Type B pancreatic cell (in vitro differentiated cells): Measurements from ENCODE around the gene SIAH3. TPM values are rescaled to one million over a fixed set of nuclear protein-coding genes. Genes with fewer than 3 reads are reported as not detected.

ENCODE experiments used
- DNase-seq: peaks from one replicate; pipeline ENCODE4 v3.0.0; 2021; ENCODE audit warnings: mixed read lengths; ENCODE audit not compliant: unreplicated experiment; ENCODE audit errors: extremely low spot score
- H3K27ac Mint-ChIP-seq: 2 replicates; pipeline ENCODE4 v1.8.0; 2021; ENCODE audit warnings: mild to moderate bottlenecking, mixed read lengths
- H3K27me3 Mint-ChIP-seq: 2 replicates; pipeline ENCODE4 v1.8.0; 2021; ENCODE audit warnings: mixed read lengths
- H3K36me3 Mint-ChIP-seq: 2 replicates; pipeline ENCODE4 v1.8.0; 2021; ENCODE audit warnings: mixed read lengths
- H3K4me1 Mint-ChIP-seq: one replicate; pipeline ENCODE4 v1.8.0; 2021; ENCODE audit warnings: mixed read lengths; ENCODE audit not compliant: unreplicated experiment
- H3K4me3 Mint-ChIP-seq: 2 replicates; pipeline ENCODE4 v1.8.0; 2021; ENCODE audit warnings: mild to moderate bottlenecking, mixed read lengths
- H3K9me3 Mint-ChIP-seq: 2 replicates; pipeline ENCODE4 v1.8.0; 2021; ENCODE audit warnings: mixed read lengths
- total RNA-seq: library from RNA; stranded (reverse); gene quantifications from 2 replicates; pipeline ENCODE4 v1.2.1, GENCODE V29; 2021; ENCODE audit warnings: low replicate concordance
- TF ChIP-seq, protein P1 (sequence below): fragments of 200-600 bp; sonication (generic); conservative IDR thresholded peaks from 2 replicates; pipeline ENCODE4 v1.5.0; 2021; ENCODE audit warnings: antibody characterized with exemption, mild to moderate bottlenecking

Gene SIAH3
- total RNA-seq, 1 donor from 2014 or later: 0.53 TPM

DNA sequence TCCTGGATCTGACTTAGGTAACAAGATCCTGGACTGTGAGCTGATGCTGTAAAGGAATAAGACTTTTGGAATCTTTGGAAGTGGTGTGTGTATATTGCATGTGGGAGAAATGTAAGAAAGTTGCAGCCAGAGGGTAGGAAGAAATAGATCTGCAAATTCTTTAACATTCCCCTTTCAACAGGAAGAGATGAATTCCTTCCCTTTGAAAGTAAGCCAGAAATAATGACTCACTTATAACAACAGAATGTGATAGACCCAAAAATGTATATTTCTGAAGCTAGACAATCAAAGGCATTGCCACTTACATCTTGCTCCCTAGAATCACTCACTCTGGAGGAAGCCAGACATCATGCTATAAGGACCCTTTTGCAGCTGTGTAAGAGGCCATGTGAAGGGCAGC lies 9.8 kb upstream of the SIAH3 start:
- Mint-ChIP-seq H3K27me3 (peaks cover 49% of the 10 kb centered on the region), H3K36me3 (no peaks in the 10 kb centered on the region), H3K9me3 (no peaks in the 10 kb centered on the region), H3K4me3 (no peak overlapping the region), H3K27ac (no peak overlapping the region), H3K4me1 (peaks cover 6% of the 10 kb centered on the region)
- TF ChIP-seq, protein P1, sequence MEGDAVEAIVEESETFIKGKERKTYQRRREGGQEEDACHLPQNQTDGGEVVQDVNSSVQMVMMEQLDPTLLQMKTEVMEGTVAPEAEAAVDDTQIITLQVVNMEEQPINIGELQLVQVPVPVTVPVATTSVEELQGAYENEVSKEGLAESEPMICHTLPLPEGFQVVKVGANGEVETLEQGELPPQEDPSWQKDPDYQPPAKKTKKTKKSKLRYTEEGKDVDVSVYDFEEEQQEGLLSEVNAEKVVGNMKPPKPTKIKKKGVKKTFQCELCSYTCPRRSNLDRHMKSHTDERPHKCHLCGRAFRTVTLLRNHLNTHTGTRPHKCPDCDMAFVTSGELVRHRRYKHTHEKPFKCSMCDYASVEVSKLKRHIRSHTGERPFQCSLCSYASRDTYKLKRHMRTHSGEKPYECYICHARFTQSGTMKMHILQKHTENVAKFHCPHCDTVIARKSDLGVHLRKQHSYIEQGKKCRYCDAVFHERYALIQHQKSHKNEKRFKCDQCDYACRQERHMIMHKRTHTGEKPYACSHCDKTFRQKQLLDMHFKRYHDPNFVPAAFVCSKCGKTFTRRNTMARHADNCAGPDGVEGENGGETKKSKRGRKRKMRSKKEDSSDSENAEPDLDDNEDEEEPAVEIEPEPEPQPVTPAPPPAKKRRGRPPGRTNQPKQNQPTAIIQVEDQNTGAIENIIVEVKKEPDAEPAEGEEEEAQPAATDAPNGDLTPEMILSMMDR: no peak
- DNase-seq: no peak

DNA sequence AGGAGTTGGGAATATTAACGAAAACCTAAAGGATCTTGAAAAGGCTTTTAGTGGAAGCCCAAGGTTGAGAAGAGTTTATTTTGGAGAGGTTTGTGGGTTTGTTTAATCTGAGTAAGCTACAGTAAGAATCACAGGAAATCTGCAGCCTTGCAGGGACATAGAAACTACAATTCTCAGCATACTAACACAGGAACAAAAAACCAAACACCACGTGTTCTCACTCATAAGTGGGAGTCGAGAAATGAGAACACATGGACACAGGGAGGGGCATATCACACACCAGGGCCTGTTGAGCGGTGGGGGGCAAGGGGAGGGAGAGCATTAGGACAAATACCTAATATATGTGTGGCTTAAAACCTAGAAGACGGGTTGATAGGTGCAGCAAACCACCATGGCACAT lies 8.7 kb upstream of the SIAH3 start:
- Mint-ChIP-seq H3K27me3 (peaks cover 47% of the 10 kb centered on the region), H3K9me3 (no peaks in the 10 kb centered on the region), H3K36me3 (no peaks in the 10 kb centered on the region), H3K27ac (no peak overlapping the region), H3K4me3 (no peak overlapping the region), H3K4me1 (peaks cover 6% of the 10 kb centered on the region)
- no peak for DNase-seq
- TF ChIP-seq, protein P1: no peak

DNA sequence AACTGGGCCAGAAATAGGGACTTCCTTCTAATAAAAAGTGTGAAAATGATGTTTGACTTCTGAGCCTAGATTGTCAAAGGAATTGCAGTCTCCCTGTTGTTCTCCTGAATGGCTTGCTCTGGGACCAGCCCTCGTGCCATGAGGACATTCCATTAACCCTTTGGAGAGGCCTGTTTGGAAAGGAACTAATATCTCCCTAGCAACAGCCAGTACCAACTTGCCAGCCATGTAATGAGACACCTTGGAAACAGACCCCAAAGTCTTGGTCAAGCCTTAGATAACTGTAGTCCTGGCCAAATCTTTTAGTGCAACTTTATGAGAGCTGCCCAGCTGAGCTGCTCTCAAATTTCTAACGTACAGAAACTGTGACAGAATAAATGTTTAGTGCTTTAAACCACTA lies 8.2 kb upstream of the SIAH3 start:
- Mint-ChIP-seq H3K4me1 (peaks cover 6% of the 10 kb centered on the region), H3K36me3 (no peaks in the 10 kb centered on the region), H3K27me3 (peaks cover 42% of the 10 kb centered on the region), H3K27ac (no peak overlapping the region), H3K9me3 (no peaks in the 10 kb centered on the region), H3K4me3 (no peak overlapping the region)
- no peak for DNase-seq
- TF ChIP-seq, protein P1: no peak

DNA sequence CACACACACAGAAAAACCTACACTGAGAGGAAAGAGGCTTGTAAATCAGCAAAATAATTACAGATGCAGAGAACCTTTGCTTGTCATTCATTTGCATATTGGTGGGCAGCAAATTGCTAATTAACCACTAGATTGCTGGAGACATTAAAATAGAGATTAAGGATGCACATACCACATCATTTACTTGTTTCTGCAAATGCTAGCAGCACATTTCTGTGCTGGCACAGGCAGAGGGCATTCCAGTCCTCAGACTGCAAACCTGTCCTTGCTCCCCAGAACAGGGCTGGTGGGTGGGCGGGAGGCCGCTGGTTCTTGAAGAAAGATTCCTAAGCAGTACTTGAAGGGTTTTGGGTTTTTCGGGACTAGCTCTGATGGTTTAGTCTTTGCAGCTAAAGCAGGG lies 941 bp upstream of the SIAH3 start:
- peaks cover 69% of the 10 kb centered on the region for H3K27me3 Mint-ChIP-seq
- no peaks in the 10 kb centered on the region for H3K36me3 Mint-ChIP-seq
- no peak for DNase-seq
- TF ChIP-seq, protein P1: no peak
- peaks cover 15% of the 10 kb centered on the region for H3K4me1 Mint-ChIP-seq
- no peak overlapping the region for H3K4me3 Mint-ChIP-seq
- H3K27ac Mint-ChIP-seq: no peak overlapping the region
- H3K9me3 Mint-ChIP-seq: peaks cover 6% of the 10 kb centered on the region

DNA sequence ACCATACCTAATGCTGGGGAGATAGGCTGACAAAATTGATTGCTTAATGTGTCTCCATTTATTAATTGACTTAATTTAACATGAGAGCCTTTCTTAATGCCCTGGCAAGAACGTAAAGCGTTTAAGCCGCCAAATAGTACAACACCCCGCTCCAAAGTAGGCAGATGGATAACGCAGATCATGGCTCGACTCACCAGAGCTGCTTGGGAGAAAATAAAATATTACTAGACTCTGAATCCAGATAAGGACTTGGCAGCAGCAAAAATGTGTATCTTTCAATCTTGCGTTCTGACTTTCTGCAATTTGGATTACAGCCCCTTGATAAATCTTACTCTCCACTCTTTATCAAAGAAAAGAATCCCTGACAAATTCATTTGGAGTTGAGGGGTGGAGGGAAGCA lies 403 bp upstream of the SIAH3 start:
- H3K9me3 Mint-ChIP-seq: peaks cover 6% of the 10 kb centered on the region
- no peaks in the 10 kb centered on the region for H3K36me3 Mint-ChIP-seq
- peaks cover 73% of the 10 kb centered on the region for H3K27me3 Mint-ChIP-seq
- DNase-seq: no peak
- H3K4me1 Mint-ChIP-seq: peaks cover 20% of the 10 kb centered on the region
- H3K27ac Mint-ChIP-seq: no peak overlapping the region
- TF ChIP-seq, protein P1: no peak
- peak overlapping the region; percentile 89 for H3K4me3 Mint-ChIP-seq

DNA sequence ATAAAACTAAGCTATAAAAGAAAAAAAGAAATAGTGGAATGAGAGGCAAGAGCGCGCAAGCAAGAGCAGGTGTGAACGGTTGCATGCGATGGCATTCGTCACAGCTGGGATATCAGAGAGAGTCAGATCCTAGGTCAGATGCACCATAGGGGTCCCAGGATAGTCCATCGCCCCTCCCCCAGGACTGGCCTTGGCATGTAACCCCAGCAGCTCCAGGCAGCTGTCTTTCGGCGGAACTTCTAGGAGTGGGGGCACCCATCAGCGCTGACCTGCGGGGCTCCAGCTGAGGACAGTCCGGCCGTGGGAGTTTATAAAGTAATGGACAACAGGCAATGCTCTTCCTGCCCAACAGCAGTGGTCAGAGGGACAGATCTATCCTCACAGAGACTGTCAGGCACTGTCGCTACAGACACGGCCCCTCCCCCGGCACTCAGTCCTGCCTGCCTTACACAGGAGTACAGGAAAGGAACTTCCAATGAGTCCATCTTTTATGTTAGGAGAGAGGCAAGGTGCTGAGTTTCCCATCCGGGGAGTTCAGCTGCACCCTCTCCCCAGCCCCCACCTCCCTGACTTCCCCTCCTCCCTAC lies 1.4 kb downstream of the SIAH3 start:
- Mint-ChIP-seq H3K9me3 (peaks cover 6% of the 10 kb centered on the region), H3K36me3 (no peaks in the 10 kb centered on the region), H3K27ac (no peak overlapping the region), H3K4me3 (peak overlapping the region; percentile 89), H3K27me3 (peaks cover 70% of the 10 kb centered on the region), H3K4me1 (peaks cover 23% of the 10 kb centered on the region)
- TF ChIP-seq, protein P1: no peak
- DNase-seq: no peak
